HG03196 (cell line): ENCODE measurements around the gene AGAP3.

ENCODE experiments used
- ATAC-seq: cut with Tn5 transposase; IDR thresholded peaks from one replicate; pipeline ENCODE4 v1.9.1; 2021; ENCODE audit not compliant: unreplicated experiment

The AGAP3 gene

DNA sequence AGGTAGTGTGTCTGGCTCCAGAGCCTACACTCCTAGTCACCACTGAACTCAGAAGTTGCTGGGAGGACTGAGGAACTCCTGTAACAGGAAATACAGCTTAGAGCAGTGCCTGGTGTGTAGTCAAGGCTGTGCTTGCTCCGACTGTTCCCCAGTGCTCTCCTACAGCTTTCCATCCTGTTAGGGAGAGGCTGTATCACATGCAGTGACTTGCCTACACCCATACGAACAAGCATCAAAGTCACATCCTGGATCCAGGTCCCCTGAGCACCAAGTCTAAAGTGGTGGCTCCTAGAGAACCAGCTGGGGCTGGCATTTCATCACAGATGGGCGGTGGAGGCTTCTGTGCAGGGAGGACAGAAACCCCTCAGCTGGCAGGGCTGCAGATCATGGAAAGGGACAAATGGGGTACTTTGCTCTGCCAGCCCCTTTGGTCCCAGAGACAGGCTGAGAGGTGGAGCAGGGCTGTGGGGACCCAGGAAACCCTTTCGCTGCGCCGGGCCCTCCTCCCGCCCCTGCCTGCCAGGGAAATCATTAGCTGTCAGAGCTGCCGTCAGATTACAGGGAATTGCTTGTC, 93.1 kb downstream of the AGAP3 start:
- ATAC-seq, result no peak

DNA sequence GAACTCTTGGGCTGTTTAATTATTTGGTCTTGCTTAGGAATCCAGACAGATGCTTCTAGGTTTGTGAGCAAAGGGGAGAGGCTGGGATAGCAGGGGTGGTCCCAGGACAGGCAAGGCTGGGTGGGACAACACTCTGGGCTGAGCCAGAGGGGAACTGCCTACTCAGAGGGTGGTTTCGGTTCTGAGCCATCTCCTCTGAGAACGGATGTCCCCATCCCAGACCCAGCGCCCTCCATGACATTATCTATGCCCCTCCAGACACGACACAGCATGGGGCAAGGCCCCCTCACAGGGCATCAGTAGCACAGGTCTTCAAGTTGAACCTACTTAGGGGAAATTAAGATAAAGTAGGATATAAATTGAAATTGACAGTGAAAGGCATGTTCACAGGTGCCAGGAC, 93.7 kb downstream of the AGAP3 start:
- no peak for ATAC-seq

DNA sequence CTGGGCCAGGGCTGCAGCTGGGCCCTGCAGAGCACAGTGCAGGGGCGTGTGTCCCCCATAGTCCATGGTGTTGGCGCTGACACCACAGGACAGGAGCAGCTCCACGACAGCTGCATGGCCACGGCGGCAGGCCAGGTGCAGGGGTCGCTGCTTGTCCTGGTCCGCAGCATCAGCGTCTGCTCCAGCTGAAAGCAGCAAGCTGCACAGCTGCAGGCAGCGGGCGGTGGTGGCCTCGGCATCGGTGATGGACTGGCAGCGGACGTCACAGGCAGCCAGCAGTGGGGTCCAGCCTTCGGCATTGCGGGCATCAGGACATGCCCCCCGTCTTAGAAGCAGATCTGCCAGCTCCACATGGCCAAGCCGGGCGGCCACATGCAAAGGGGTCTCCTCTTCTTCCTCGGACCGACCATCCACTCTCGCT, 94.7 kb downstream of the AGAP3 start:
- ATAC-seq, result no peak

DNA sequence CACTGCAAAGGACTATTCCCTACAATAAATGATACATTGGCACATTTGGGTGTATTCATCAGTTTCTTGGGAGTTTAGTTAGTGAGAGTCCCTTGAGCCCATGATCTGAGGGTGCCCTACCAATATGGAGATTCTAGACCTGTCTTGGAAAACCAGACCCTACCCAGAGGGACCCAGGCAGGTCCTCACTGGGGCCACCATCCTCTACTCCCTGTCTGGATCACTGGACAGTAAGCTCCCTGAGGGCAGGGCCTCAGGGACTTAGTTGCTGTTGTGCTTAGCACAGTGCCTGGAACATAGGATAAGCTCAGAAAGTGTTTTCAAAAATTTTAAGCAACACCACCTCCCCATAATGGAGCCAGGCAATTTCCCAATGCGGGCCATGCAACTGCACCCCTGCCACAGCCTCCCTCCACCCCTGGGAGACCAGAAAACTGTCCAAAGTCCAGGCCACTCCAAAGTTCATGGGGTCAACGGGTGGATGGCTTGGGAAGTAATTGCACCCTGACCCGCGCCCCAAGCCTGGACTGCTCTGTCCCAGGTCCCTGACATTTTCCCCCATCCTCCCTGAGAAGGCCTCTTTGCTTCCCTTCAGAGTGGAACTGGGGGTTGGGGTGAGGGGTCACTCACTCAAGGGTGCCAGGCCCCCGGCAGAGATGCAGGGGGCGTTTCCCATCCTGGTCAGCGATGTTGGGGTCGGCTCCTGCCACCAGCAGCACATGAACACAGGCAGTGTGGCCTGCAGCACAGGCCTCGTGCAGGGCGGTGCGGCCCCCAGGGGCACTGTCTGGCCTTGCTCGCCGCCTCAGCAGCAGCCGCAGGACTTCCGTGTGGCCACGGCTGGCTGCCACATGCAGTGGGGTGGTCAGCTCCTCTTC, 99.7 kb downstream of the AGAP3 start:
- ATAC-seq, result no peak

DNA sequence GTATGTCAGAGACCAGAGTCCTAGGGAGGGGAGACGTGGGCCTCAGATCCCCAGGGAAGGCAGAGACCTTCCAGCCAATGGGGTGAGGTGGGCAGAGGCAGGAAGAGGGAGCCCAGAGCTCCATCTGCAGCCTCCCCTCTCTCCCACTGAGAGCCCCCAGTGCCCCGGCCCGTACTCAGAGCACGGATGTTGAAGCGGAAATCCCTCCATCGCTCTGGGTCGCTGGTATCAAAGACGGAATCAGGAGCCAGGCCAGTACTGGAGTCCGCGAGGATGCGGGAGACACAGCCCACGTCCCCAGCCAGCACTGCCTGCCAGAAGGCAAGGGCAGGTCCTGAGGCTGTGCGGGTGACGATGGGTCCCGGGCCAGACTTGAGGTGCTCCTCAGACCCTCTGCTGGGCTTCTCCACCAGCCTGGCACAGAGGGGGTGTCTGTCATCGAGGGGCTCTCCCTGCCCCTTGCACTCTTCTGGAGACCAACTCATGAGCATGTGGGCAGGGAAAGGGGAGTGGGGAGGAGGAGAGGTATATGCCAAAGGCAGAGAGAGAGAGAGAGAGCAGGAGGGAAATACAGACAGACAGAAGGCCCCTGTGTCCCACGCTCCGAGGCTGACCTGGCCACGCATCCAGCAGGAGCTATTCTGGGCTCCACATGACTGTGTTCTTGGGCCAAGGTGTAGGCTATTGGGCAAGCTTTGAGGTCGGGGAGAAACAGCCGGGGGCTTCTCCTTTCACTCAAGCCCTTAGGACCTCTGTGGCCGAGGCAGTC, 100.5 kb downstream of the AGAP3 start, which contains the start of gene ASB10:
ASB10 (minus strand) TSS at position 611 of the 769 bp plus-strand sequence; CDS start at position 491, 120 bp downstream.
- ATAC-seq, result no peak

DNA sequence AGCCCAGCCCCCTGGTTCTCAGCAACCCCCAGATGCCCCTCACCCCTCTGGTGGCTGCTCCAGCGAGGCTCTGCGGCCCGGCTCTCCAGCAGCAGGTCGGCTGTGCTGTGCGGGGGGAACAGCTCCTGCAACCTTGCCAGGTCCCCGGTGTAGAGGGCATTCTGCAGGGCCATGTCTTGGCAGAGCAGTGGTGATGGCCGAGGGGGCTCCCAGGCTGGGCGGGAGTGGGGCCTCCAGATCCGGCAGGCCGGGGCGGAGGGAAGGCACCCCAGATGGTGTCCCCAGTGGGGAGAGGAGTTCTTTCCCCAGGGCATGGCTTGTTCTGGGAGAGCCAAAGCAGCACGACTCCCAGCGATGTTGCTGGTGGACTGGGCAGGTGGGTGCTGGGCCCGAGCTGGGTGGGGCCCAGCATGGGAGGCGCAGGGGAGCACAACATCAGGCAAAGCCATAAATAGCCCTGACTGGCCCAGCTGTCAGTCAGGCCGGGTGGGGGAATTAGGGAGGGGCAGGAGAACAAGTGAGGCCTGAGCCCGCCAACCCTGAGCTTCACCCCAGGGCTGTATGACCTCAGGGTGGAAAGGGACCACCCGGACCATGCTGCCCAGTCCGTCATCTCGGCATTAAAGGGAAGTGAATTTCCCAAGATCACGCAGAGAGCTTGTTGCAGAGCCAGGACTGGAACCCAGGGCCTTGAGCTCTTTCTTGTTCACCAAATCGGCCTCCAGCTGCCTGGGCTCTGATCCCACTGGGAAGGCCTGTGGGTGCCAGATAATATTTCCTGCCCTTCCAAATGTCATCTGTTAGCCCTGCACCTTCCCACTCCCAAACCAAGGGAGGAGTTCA, 101.4 kb downstream of the AGAP3 start:
- ATAC-seq, result no peak

DNA sequence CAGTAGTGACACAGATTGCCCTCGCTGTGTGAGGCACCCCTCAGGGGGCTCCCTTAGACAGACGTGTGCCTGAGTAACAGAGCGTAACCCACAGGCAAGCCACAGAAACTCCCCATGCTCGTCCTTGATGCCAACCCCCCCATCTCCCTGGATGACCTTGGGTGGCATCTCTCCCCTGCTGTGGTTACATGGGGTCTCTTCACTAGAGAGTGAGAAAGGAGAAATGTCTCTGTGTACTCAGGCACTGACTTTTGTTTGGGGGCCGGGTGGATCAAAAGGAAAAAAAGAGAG, 101.9 kb downstream of the AGAP3 start:
- no peak for ATAC-seq

DNA sequence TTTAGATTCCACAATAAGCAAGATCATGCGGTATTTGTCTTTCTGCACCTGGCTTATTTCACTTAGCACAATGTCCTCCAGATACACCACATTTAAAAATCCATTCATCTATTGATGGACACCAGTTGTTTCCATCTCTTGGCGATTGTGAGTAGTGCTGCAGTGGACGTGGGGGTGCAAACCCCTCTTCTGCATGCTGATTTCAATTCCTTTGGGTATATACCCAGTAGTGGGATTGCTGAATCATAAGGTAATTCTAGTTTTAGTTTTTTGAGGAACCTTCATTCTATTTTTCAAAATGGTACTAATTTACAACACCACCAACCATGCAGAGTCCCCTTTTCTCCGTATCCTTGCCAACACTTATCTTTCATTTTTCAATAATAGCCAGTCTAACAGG, 102.8 kb downstream of the AGAP3 start:
- no peak for ATAC-seq

DNA sequence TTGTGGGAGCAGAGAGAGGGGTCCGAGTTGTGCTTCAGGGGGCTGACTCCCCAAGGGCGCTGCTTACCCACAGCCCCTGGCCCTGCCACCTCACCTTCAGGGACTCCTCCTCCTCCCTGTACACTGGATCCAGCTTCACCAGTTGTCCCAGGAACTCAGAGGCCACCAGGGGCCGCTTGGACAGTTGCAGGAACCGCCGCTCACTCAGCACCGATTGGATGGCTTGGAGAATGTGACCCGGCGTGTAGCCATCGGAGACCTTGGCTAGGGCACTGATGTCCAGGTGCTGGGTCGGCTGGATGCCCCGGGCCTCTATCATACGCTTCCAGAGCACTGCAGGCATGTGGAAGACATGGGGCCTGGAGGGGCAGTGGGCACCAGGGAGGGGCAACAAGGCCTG, 105.3 kb downstream of the AGAP3 start:
- no peak for ATAC-seq

DNA sequence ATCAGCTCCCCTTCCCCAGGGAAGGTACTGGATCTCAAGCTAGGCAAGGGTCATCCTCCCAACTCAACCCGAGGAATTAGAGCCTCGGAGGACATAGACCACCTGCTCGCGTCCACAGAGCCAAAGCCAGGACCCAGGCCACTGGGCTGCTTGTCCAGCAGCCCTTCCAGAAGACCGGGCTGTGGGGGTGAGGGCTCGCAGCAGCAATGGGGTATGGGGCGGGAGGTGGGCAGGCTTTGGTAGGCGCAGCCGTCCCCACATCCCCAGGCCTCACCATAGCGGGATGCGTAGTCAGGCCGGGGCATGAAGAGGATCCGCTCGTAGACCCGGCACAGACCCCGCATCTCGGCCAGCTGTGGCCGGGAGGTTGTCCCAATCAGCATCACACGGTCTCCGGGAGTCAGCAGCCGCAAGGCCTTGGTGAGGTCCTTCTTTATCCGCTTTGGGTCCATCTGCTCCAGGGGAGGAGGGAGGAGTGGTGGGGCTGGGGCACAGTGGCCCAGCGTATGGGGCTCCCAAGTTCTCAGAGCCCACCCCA, 105.8 kb downstream of the AGAP3 start:
- no peak for ATAC-seq

DNA sequence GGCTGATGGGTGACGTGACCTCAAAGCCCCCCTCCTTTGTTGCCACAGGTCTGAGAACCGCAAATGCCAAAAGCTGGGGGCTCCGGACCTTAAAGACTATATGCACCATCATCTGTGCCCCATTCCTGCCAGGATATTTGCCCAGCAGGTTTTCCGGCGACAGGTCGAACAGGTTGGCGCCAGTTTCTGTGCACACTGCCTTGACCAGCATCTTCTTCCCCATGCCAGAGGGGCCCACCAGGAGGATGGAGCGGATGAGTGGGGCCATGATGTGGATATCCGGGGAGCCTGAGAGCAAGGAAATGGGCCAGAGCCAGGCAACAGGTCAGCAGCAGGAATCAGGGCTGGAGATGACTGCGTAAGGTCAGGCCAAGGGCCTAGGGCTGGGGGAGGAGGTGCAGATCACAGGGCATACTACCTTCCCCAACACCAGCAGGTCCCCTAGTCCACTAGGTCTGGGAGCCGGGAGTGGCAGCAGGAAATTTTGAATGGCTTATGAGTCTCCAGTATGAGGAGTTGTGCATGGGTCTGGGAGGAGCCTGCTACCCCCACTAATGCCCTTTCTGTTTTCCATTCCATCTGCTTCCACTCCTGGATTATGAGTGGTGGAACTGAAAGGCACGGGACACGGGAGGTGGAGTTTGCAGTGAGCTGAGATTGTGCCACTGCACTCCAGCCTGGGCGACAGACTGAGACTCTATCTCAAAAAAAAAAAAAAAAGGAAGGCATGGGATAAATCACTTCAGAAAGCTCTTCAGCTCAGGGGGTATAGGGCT, 107.1 kb downstream of the AGAP3 start:
- ATAC-seq, result no peak
